HG03469 (cell line): Measurements from ENCODE around the gene TPRN.

Experiments
- ATAC-seq: cut with Tn5 transposase; IDR thresholded peaks from one replicate; pipeline ENCODE4 v1.9.1; 2021; ENCODE audit warnings: mild to moderate bottlenecking, moderate library complexity, moderate number of reproducible peaks; ENCODE audit not compliant: unreplicated experiment

The TPRN gene

DNA sequence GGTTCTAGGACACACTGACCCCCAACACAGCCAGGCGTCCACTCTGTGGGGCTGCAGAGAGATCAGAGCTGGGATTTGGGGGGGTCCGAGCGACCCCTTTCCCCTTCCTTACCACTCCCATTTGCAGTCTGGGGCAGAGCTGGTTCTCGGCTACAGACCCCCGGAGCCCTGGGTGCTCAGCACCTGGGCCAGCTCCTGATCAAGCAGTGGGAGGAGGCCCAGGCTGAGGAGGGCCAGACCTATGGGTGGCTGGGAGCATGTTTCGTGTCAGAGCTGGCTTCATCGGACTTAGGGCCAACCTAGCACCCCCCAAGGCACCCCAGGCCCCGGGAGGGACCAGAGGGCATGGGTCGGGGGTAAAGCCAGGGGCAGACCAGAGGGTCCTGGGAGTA, 54.0 kb downstream of the TPRN start:
- ATAC-seq, result no peak

DNA sequence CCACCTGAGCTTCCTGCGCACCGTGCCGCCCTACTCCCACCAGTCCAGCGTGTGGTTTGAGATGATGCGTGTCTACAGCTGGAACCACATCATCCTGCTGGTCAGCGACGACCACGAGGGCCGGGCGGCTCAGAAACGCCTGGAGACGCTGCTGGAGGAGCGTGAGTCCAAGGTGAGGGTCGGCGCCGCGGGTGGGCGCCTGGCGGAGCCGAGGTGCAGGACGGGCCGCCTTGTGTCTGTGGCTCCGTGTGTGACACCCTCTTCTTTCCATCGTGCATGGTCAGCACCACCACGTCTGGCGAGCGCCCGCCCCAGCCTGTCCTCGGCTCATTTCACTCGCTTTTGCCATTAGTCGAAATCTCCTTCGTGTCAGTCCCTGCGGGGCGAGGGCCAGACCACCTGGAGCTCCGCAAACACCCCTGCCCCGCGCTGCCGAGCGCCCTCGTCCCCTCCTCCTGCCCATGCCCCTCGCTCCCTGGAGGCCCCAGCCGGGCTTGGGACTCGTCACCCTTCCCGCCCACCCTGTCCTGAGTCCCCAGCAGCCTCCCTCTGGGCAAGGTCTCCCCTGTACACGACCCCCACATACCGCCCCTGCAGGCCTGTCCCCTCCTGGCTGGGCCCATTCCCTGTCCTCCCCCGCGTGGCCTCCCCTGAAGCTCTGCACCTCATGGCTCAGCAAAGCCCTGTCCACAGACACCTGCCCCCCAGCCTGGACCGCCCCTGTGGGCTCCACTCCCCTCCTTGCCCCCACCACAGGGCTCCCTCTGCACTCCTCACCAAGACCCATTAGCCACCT, 54.6 kb downstream of the TPRN start:
- ATAC-seq, result no peak

DNA sequence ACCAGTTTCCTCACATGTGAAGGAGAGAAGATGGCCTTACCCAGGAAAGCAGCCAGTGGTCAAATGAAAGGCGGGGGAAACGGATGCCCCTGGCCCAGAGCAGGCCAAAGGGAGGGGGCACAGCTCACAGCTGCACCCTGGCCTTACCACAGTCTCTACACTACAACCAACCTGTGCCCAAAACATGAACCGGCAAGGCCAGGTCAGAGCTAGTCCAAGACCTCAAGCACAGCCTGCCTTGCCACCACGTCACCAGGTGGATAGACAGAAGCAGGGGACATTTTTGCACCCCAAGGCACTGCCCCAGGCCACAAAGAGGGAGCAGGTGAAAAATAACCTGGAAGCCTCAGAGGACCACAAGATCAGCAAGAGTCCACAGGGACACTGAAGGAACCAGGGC, 57.1 kb downstream of the TPRN start:
- no peak for ATAC-seq

DNA sequence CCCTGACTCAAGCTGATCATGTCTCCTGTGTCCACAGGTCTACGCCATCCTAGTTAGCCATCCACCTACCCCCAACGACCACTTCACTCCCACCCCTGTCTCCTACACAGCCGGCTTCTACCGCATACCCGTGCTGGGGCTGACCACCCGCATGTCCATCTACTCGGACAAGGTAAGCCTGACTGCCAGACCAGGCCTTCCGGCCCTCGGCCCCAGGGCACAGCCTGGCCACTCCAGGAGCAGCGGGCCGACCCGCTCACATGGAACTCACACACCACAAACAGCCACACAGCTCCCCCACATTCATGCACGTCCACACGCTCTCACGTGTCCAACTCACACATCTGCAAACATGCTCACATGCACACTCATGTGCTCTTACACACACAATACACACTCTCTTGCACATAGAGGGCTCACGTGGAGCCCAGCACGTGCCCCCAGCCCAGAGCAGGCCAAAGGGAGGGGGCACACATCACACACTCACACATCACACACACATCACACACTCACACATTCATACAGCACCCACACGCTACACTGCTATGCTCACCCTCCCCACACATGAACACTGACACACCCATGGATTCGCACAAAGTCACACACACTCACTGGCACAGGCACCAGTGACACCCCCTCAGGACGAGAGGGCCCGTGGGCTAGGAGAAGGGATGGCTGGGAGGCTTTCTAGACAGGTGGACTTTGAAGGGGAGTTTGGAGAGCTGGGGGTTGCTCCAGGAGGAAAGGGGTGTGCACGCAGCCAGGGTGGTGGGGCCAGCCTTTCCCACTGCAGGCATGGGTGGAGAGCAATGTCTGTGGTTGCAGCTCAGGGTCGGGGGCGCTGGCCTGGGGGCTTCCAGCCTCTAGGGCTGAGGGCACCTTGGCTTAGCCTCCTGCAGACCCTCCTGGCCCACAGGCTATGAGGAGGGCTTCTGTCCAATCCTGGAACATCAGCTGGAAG, 58.3 kb downstream of the TPRN start:
- no peak for ATAC-seq
